H54 (cell line): Measurements from ENCODE around the gene AICDA.
"Not testable (repeated sequence)": the region's sequence is repeated elsewhere in the genome, so short reads cannot be mapped to it uniquely, and the experiment has no call there.

Experiments used
- DNase-seq: peaks from one replicate; pipeline ENCODE4 v3.0.0; 2011; ENCODE audit warnings: low spot score, mixed read lengths; ENCODE audit not compliant: insufficient read length
- FAIRE-seq: peaks from 3 replicates; lab custom pipeline; 2011; peaks lifted over from hg19 to GRCh38; lab: Jason Lieb, UNC
- POLR2A ChIP-seq: IDR thresholded peaks from 2 replicates; pipeline ENCODE4 v1.6.1; 2011; ENCODE audit warnings: low read depth, mild to moderate bottlenecking, low read length

AICDA gene

GRCh38 chr12:8590842-8591545 lies 21.7 kb downstream of the AICDA start:
- TF ChIP-seq POLR2A, result no peak
- FAIRE-seq, result no peak
- no peak for DNase-seq

GRCh38 chr12:8589679-8590078 lies 23.0 kb downstream of the AICDA start:
- no peak for DNase-seq
- FAIRE-seq, result no peak
- no peak for TF ChIP-seq POLR2A

GRCh38 chr12:8584478-8584877 lies 28.2 kb downstream of the AICDA start:
- DNase-seq, FAIRE-seq: not testable (repeated sequence)

- no peak for TF ChIP-seq POLR2A
- FAIRE-seq (no peak), DNase-seq (no peak)
These were observed 28.7 kb downstream of the AICDA start for GRCh38 chr12:8584004-8584403.

- TF ChIP-seq POLR2A, result no peak
- DNase-seq (no peak), FAIRE-seq (no peak)
These were observed 31.4 kb downstream of the AICDA start for GRCh38 chr12:8581098-8581784.

- TF ChIP-seq POLR2A, result no peak
- DNase-seq (no peak), FAIRE-seq (no peak)
These were observed 34.8 kb downstream of the AICDA start for GRCh38 chr12:8577879-8578278.

- no peak for TF ChIP-seq POLR2A
- FAIRE-seq, result no peak
- no peak for DNase-seq
These were observed 40.2 kb downstream of the AICDA start for GRCh38 chr12:8572507-8572906.

- no peak for FAIRE-seq
- TF ChIP-seq POLR2A, result no peak
- no peak for DNase-seq
These were observed 46.1 kb downstream of the AICDA start for GRCh38 chr12:8566525-8566924.

- not testable (repeated sequence) for FAIRE-seq
These were observed 46.6 kb downstream of the AICDA start for GRCh38 chr12:8566052-8566451.

GRCh38 chr12:8564656-8565055 lies 48.0 kb downstream of the AICDA start:
- no peak for DNase-seq
- FAIRE-seq, result no peak
- no peak for TF ChIP-seq POLR2A

More at GRCh38 chr12:8566052-8566451, 46.6 kb downstream of the AICDA start:
- DNase-seq, result not testable (repeated sequence)

- no peak for DNase-seq
- TF ChIP-seq POLR2A, result no peak
- no peak for FAIRE-seq
These were observed 49.3 kb downstream of the AICDA start for GRCh38 chr12:8563356-8563755.

GRCh38 chr12:8562310-8562709 lies 50.3 kb downstream of the AICDA start:
- no peak for TF ChIP-seq POLR2A
- DNase-seq (no peak), FAIRE-seq (no peak)

GRCh38 chr12:8561011-8561410 lies 51.6 kb downstream of the AICDA start:
- DNase-seq (no peak), FAIRE-seq (no peak)
- no peak for TF ChIP-seq POLR2A

- no peak for DNase-seq
- TF ChIP-seq POLR2A, result no peak
- FAIRE-seq, result no peak
These were observed 53.0 kb downstream of the AICDA start for GRCh38 chr12:8559676-8560075.
